AG09309 (cell line): ENCODE results near the gene KRT7.
"Not testable (repeated sequence)": the region's sequence is repeated elsewhere in the genome, so short reads cannot be mapped to it uniquely, and the experiment has no call there.

Experiments
- DNase-seq: peaks from one replicate; pipeline ENCODE4 v3.0.0-alpha.2; 2010; ENCODE audit warnings: low read depth
- H3K4me3 ChIP-seq: 2 replicates; pipeline ENCODE4 v1.5.1; 2011; ENCODE audit warnings: mild to moderate bottlenecking, low read depth, low read length, moderate library complexity; ENCODE audit not compliant: control insufficient read depth
- CTCF ChIP-seq: IDR thresholded peaks from 2 replicates; pipeline ENCODE4 v1.5.1; 2011; ENCODE audit warnings: mild to moderate bottlenecking, low read depth, low read length, inconsistent platforms; ENCODE audit not compliant: insufficient read depth, control insufficient read depth; ENCODE audit errors: missing control alignments

KRT7 gene

GRCh38 chr12:52257074-52257551 lies 24.1 kb downstream of the KRT7 start:
- DNase-seq, result no peak
- H3K4me3 ChIP-seq, result no peak overlapping the region
- no peak for TF ChIP-seq CTCF

- not testable (repeated sequence) for H3K4me3 ChIP-seq, DNase-seq
Measured at GRCh38 chr12:52257922-52258321, 24.9 kb downstream of the KRT7 start.

GRCh38 chr12:52258335-52258901 lies 25.4 kb downstream of the KRT7 start:
- no peak for DNase-seq
- TF ChIP-seq CTCF, result no peak
- no peak overlapping the region for H3K4me3 ChIP-seq

- H3K4me3 ChIP-seq, result no peak overlapping the region
- DNase-seq, result no peak
- TF ChIP-seq CTCF, result no peak
Measured at GRCh38 chr12:52259657-52260243, 26.7 kb downstream of the KRT7 start.

GRCh38 chr12:52260361-52261207 lies 27.5 kb downstream of the KRT7 start:
- H3K4me3 ChIP-seq, result no peak overlapping the region
- TF ChIP-seq CTCF, result no peak
- no peak for DNase-seq

- H3K4me3 ChIP-seq, result no peak overlapping the region
- no peak for DNase-seq
- no peak for TF ChIP-seq CTCF
Measured at GRCh38 chr12:52261208-52261484, 28.1 kb downstream of the KRT7 start.

- no peak for DNase-seq
- TF ChIP-seq CTCF, result no peak
- no peak overlapping the region for H3K4me3 ChIP-seq
Measured at GRCh38 chr12:52262286-52262685, 29.2 kb downstream of the KRT7 start.
